Endodermal cell (in vitro differentiated cells): ENCODE data around the gene XIRP2. TPM values are rescaled to one million over a fixed set of nuclear protein-coding genes. Genes with fewer than 3 reads are reported as not detected.

ENCODE experiments used
- DNase-seq: peaks from one replicate; pipeline ENCODE4 v3.0.0-alpha.2; 2017
- H3K27ac ChIP-seq: 2 replicates; pipeline ENCODE4 v1.5.1; 2013; ENCODE audit warnings: mild to moderate bottlenecking, low read depth, low read length, moderate library complexity
- H3K27me3 ChIP-seq: 2 replicates; pipeline ENCODE4 v1.6.1; 2013; ENCODE audit warnings: mild to moderate bottlenecking, low read length, moderate library complexity; ENCODE audit not compliant: insufficient read depth, control insufficient read depth, poor library complexity, severe bottlenecking
- H3K36me3 ChIP-seq: 2 replicates; pipeline ENCODE4 v1.7.0; 2013; ENCODE audit warnings: mild to moderate bottlenecking, low read length, moderate library complexity; ENCODE audit not compliant: control insufficient read depth, insufficient read depth
- H3K4me1 ChIP-seq: one replicate; pipeline ENCODE4 v1.7.0; 2013; ENCODE audit warnings: low read length; ENCODE audit not compliant: control insufficient read depth, insufficient read depth
- H3K4me3 ChIP-seq: 2 replicates; pipeline ENCODE4 v1.5.1; 2013; ENCODE audit warnings: mild to moderate bottlenecking, low read length, moderate library complexity
- H3K9ac ChIP-seq: 2 replicates; pipeline ENCODE4 v1.6.1; 2013; ENCODE audit warnings: mild to moderate bottlenecking, low read length, moderate library complexity; ENCODE audit not compliant: poor library complexity, severe bottlenecking; ENCODE audit errors: extremely low read depth
- H3K9me3 ChIP-seq: 2 replicates; pipeline ENCODE4 v1.6.1; 2013; ENCODE audit warnings: mild to moderate bottlenecking, low read length, moderate library complexity; ENCODE audit not compliant: control insufficient read depth
- H3K27ac Mint-ChIP-seq: 2 replicates; pipeline ENCODE4 v1.8.0; 2020; ENCODE audit warnings: mixed read lengths
- H3K27me3 Mint-ChIP-seq: 2 replicates; pipeline ENCODE4 v1.8.0; 2021; ENCODE audit warnings: mild to moderate bottlenecking, mixed read lengths; ENCODE audit not compliant: insufficient read depth
- H3K36me3 Mint-ChIP-seq: 2 replicates; pipeline ENCODE4 v1.8.0; 2020; ENCODE audit warnings: low read depth, mixed read lengths
- H3K4me1 Mint-ChIP-seq: 2 replicates; pipeline ENCODE4 v1.8.0; 2020; ENCODE audit warnings: mixed read lengths
- H3K4me3 Mint-ChIP-seq: 2 replicates; pipeline ENCODE4 v1.8.0; 2020; ENCODE audit warnings: mild to moderate bottlenecking, moderate library complexity, mixed read lengths
- H3K9me3 Mint-ChIP-seq: 2 replicates; pipeline ENCODE4 v1.8.0; 2020; ENCODE audit warnings: mild to moderate bottlenecking, mixed read lengths
- WGBS, 2 experiments: methylation state at CpG; one replicate each; pipeline versions ENCODE4 v1.1.5 to v1.1.7; 2013; ENCODE audit warnings: missing lambda C conversion rate in 2 of 2, mixed read lengths in 1 of 2; ENCODE audit not compliant: insufficient coverage in 1 of 2, insufficient read length in 1 of 2; 5-methylcytosine and 5-hydroxymethylcytosine counted together
- total RNA-seq, 2 donors: library from RNA; stranded (reverse); fragmentation: NEBNext Ultra II Directional in 1 of 2; extraction: Animal tissue kit (Norgen Biotek cat#: 25700) in 1 of 2; gene quantifications; 2 replicates in 1 of 2; 3 replicates in 1 of 2; pipeline ENCODE4 v1.2.1, GENCODE V29; 2021
- TF ChIP-seq, protein P1 (sequence below): fragments of 200-600 bp; sonication (generic); conservative IDR thresholded peaks from 2 replicates; pipeline ENCODE4 v1.5.0; 2021; ENCODE audit warnings: antibody characterized with exemption, mild to moderate bottlenecking

The XIRP2 gene
- total RNA-seq, 2 donors from 2014 or later: not detected

DNA sequence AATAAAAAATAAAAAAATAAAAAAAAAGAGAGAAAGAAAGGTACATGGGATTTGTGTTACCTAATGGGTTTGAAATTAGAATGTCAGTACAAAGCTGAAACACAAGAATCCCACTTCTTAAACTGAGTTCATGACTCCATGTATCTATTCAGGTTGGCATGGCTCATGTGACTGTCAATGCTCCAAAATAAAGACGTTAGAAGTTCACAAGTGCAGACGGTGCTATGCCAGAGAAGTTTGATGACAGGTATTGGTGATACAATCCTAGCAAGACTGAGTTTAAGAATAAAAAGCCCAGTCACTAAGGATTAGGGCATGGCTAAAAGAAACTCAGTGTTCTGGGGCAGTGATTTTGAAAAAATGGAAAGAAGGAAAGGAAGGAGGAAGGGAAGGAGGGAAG lies 254.3 kb downstream of the XIRP2 start:
- 88 to 92% methylated on average over 2 of the region's 2 CpGs for WGBS, 2 experiments
- no peaks in the 10 kb centered on the region for H3K4me1 ChIP-seq

DNA sequence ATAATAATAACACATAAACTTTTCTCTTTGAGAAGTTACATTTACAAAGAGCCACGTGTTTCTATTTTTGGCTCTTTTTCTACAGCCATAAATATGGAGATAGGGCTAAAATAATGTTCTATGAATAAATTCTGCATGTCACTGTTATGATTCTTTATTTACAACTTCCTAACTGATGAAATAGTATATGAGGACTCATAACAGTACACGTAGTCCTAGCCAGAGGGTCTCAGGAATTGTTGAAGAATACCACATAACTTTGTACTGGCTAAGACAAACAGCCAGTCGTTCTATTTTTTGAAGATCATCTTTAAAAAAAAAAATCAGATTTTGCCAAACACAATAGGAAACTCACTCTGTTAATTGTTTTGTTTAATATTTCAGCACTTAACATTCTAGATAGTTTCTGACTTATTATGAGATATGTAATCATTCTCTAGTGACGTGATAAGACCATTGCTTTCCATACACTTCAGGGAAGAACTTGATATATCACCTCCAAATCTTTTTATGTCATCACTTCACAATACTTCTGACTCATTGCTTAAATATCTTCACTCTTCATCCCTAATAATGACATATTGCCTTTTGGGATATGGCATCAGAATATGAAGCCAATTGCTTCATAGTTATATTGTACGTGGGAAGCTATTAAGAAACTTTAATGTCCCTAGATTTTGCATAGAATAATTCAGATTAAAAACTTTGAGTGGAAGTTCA lies 256.1 kb downstream of the XIRP2 start:
- no peaks in the 10 kb centered on the region for H3K9me3 Mint-ChIP-seq
- H3K9me3 ChIP-seq: no peaks in the 10 kb centered on the region
- H3K27me3 ChIP-seq: no peaks in the 10 kb centered on the region
- no peak overlapping the region for H3K27ac ChIP-seq
- no peaks in the 10 kb centered on the region for H3K4me1 Mint-ChIP-seq
- DNase-seq: no peak
- TF ChIP-seq, protein P1, sequence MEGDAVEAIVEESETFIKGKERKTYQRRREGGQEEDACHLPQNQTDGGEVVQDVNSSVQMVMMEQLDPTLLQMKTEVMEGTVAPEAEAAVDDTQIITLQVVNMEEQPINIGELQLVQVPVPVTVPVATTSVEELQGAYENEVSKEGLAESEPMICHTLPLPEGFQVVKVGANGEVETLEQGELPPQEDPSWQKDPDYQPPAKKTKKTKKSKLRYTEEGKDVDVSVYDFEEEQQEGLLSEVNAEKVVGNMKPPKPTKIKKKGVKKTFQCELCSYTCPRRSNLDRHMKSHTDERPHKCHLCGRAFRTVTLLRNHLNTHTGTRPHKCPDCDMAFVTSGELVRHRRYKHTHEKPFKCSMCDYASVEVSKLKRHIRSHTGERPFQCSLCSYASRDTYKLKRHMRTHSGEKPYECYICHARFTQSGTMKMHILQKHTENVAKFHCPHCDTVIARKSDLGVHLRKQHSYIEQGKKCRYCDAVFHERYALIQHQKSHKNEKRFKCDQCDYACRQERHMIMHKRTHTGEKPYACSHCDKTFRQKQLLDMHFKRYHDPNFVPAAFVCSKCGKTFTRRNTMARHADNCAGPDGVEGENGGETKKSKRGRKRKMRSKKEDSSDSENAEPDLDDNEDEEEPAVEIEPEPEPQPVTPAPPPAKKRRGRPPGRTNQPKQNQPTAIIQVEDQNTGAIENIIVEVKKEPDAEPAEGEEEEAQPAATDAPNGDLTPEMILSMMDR: no peak
- no peaks in the 10 kb centered on the region for H3K36me3 ChIP-seq
- no peaks in the 10 kb centered on the region for H3K4me1 ChIP-seq
- no peak overlapping the region for H3K4me3 Mint-ChIP-seq
- no peak overlapping the region for H3K4me3 ChIP-seq
- WGBS, 2 experiments: 88 to 90% methylated on average over 3 to 5 of the region's 5 CpGs
- no peak overlapping the region for H3K9ac ChIP-seq
- H3K27ac Mint-ChIP-seq: no peak overlapping the region
- no peaks in the 10 kb centered on the region for H3K27me3 Mint-ChIP-seq
- no peaks in the 10 kb centered on the region for H3K36me3 Mint-ChIP-seq

More for the DNA sequence above, 254.3 kb downstream of the XIRP2 start:
- Mint-ChIP-seq H3K36me3 (no peaks in the 10 kb centered on the region), H3K4me3 (no peak overlapping the region), H3K9me3 (no peaks in the 10 kb centered on the region), H3K4me1 (no peaks in the 10 kb centered on the region), H3K27ac (no peak overlapping the region), H3K27me3 (no peaks in the 10 kb centered on the region)
- no peak overlapping the region for H3K9ac ChIP-seq
- H3K36me3 ChIP-seq: no peaks in the 10 kb centered on the region
- no peak for DNase-seq
- TF ChIP-seq, protein P1: no peak
- no peak overlapping the region for H3K27ac ChIP-seq
- H3K27me3 ChIP-seq: no peaks in the 10 kb centered on the region
- no peaks in the 10 kb centered on the region for H3K9me3 ChIP-seq
- H3K4me3 ChIP-seq: no peak overlapping the region

DNA sequence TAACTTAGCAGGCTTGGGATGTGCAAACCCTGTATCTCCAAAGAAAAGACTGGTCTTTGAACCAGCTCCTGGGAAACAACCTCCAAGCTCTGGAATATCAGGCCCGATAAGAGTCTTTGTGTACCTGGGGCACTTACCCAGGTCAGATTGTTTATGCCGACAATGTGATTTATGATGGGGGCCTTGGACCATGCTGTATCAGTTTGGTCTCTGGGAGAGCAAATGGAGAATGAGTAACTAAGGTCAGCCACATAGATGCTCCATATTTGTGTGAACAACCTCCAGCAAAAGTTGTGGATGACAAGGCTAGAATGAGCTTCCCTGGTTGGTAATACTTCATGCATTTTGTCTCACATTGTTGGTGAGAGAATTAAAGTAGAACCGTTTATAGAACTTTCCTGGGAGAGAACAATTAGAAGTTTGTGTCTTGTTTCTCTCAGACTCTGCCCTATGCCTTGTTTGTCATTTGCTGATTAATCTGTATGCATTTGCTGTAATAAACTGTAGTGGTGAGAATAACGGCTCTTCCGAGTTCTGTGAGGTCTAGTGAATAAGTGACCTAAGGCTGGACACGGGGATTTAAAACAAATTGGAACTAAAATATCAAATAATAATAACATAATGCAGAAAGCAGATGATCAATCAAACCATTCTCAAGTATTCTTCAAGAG lies 259.1 kb downstream of the XIRP2 start:
- no peak overlapping the region for H3K4me3 ChIP-seq
- H3K27ac ChIP-seq: no peak overlapping the region
- H3K27me3 ChIP-seq: no peaks in the 10 kb centered on the region
- Mint-ChIP-seq H3K27ac (no peak overlapping the region), H3K4me1 (no peaks in the 10 kb centered on the region), H3K4me3 (no peak overlapping the region), H3K27me3 (no peaks in the 10 kb centered on the region), H3K36me3 (no peaks in the 10 kb centered on the region), H3K9me3 (no peaks in the 10 kb centered on the region)
- no peak for DNase-seq
- H3K4me1 ChIP-seq: no peaks in the 10 kb centered on the region
- H3K9ac ChIP-seq: no peak overlapping the region
- WGBS, 2 experiments: 83 to 86% methylated on average over 1 to 5 of the region's 6 CpGs
- H3K9me3 ChIP-seq: no peaks in the 10 kb centered on the region
- TF ChIP-seq, protein P1: no peak
- H3K36me3 ChIP-seq: no peaks in the 10 kb centered on the region
